Keratinocyte (primary cell): ENCODE results near the gene CLDN14. TPM values are rescaled to one million over a fixed set of nuclear protein-coding genes. Genes with fewer than 3 reads are reported as not detected.

Experiments
- DNase-seq: peaks from one replicate; pipeline ENCODE4 v3.0.0-alpha.2; 2011; ENCODE audit warnings: low read depth, missing footprints, low spot score
- FAIRE-seq: peaks from 2 replicates; lab custom pipeline; 2011; peaks lifted over from hg19 to GRCh38; lab: Jason Lieb, UNC
- H2AFZ ChIP-seq: 2 replicates; pipeline ENCODE4 v1.6.0; 2012; ENCODE audit warnings: low read length, control low read depth, inconsistent platforms; ENCODE audit not compliant: control insufficient read depth
- H3K27ac ChIP-seq: 2 replicates; pipeline ENCODE4 v1.5.1; 2011; ENCODE audit warnings: low read length; ENCODE audit not compliant: control insufficient read depth, insufficient read depth
- H3K27me3 ChIP-seq: 3 replicates; pipeline ENCODE4 v1.6.0; 2011; ENCODE audit warnings: low read length; ENCODE audit not compliant: control insufficient read depth, insufficient read depth; ENCODE audit errors: extremely low read depth
- H3K36me3 ChIP-seq, 2 experiments: 2 replicates in 1 of 2; 3 replicates in 1 of 2; pipeline ENCODE4 v1.5.1; 2011; ENCODE audit warnings: low read length in 2 of 2, mild to moderate bottlenecking in 1 of 2; ENCODE audit not compliant: control insufficient read depth in 2 of 2, insufficient read depth in 2 of 2; ENCODE audit errors: extremely low read depth in 1 of 2
- H3K4me1 ChIP-seq: 3 replicates; pipeline ENCODE4 v1.5.1; 2011; ENCODE audit warnings: low read length; ENCODE audit not compliant: control insufficient read depth, insufficient read depth; ENCODE audit errors: extremely low read depth
- H3K4me2 ChIP-seq: 3 replicates; pipeline ENCODE4 v1.6.0; 2011; ENCODE audit warnings: low read depth, low read length; ENCODE audit not compliant: control insufficient read depth, insufficient read depth; ENCODE audit errors: extremely low read depth
- H3K4me3 ChIP-seq, 3 experiments: fragments of 200-600 bp in 1 of 3; sonication (generic) in 1 of 3; 2 replicates in 2 of 3; 3 replicates in 1 of 3; pipeline ENCODE4 v1.5.1; 2011 to 2016; ENCODE audit warnings: low read length in 3 of 3, mild to moderate bottlenecking in 3 of 3, control low read depth in 2 of 3, inconsistent platforms in 1 of 3, low read depth in 1 of 3, mixed read lengths in 1 of 3, mixed run types in 1 of 3, moderate library complexity in 1 of 3; ENCODE audit not compliant: control insufficient read depth in 2 of 3, insufficient read depth in 2 of 3; ENCODE audit errors: extremely low read depth in 1 of 3
- H3K79me2 ChIP-seq: 2 replicates; pipeline ENCODE4 v1.6.0; 2012; ENCODE audit warnings: low read length; ENCODE audit not compliant: control insufficient read depth, insufficient read depth
- H3K9ac ChIP-seq: 3 replicates; pipeline ENCODE4 v1.6.0; 2011; ENCODE audit warnings: low read length; ENCODE audit not compliant: control insufficient read depth, insufficient read depth; ENCODE audit errors: extremely low read depth
- H3K9me1 ChIP-seq: 3 replicates; pipeline ENCODE4 v1.6.0; 2011; ENCODE audit warnings: low read length; ENCODE audit not compliant: control insufficient read depth, insufficient read depth; ENCODE audit errors: extremely low read depth
- H3K9me3 ChIP-seq: 2 replicates; pipeline ENCODE4 v1.5.1; 2012; ENCODE audit warnings: low read depth, low read length; ENCODE audit not compliant: control insufficient read depth
- H4K20me1 ChIP-seq: 3 replicates; pipeline ENCODE4 v1.6.0; 2011; ENCODE audit warnings: low read length; ENCODE audit not compliant: control insufficient read depth, insufficient read depth; ENCODE audit errors: extremely low read depth
- EZH2 ChIP-seq: IDR thresholded peaks from one replicate; pipeline ENCODE4 v1.6.1; 2012; ENCODE audit warnings: inconsistent platforms, mild to moderate bottlenecking, low read length, moderate library complexity
- dilution Hi-C: fragments of 300-500 bp; cut with MboI; formaldehyde crosslinking; loops from one replicate; pipeline ENCODE4 v1.7.0; 2020; ENCODE audit warnings: low sequenced_read_pairs; ENCODE audit not compliant: extremely low pct_ligation_motif_present
- polyA plus RNA-seq, 5 experiments: library from polyadenylated mRNA; depleted of rRNA in 3 of 5; stranded (reverse) in 3 of 5; stranded (forward) in 1 of 5; unstranded in 1 of 5; fragments of >200 nt; gene quantifications; 1 replicate in 1 of 5; 2 replicates in 3 of 5; 3 replicates in 1 of 5; pipeline versions ENCODE4 v1.2.1 to v1.2.3, GENCODE V29; 2011 to 2012; ENCODE audit warnings: missing spikeins in 2 of 5, low read depth in 1 of 5, low replicate concordance in 1 of 5
- TF ChIP-seq, protein P1 (sequence below), 3 experiments: IDR thresholded peaks in 1 of 3; conservative IDR thresholded peaks in 1 of 3; optimal IDR thresholded peaks in 1 of 3; 2 replicates in 2 of 3; 3 replicates in 1 of 3; pipeline versions ENCODE3 to v1.5.1; 2011; ENCODE audit warnings: low read length in 3 of 3, mild to moderate bottlenecking in 3 of 3, moderate library complexity in 2 of 3, control low read depth in 1 of 3, inconsistent platforms in 1 of 3; ENCODE audit not compliant: insufficient read depth in 2 of 3; ENCODE audit errors: extremely low read depth in 1 of 3

Gene CLDN14
- polyA plus RNA-seq, 1 donor (not counting 4 experiments of a cell fraction or from before 2014, with no cell fraction given): not detected

DNA sequence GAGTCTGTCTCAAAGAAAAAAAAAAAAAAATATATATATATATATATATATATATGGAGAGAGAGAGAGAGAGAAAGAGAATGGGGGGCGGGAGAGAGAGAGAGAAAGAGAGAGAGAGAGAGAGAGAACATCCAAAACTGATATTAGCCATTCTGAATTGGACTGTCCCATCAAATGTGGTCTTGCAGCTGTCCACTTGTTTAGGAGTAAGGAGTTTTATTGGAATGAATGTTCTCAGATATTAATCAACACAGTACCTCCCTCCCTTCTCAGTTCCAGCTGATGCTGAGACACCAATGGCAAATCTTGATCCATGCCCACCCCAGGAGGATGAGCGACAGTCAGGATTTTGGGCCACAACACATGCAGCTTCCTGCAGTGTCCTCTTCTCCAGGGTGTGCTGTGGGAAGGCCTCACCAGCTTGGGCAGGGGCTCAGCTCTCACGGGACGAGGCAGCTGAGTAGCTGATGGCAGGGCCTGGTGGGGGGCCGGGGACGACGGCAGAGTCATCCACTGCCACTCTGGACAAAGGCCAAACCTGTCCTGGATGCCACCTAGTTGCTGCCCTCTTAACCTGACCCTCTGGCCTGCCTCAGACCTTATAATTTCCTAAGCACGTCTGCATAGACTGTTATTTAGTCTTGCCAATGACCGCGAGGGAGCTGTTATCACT is 9.3 kb upstream of the CLDN14 start:
- DNase-seq: no peak
- H3K79me2 ChIP-seq: no peaks in the 10 kb centered on the region

DNA sequence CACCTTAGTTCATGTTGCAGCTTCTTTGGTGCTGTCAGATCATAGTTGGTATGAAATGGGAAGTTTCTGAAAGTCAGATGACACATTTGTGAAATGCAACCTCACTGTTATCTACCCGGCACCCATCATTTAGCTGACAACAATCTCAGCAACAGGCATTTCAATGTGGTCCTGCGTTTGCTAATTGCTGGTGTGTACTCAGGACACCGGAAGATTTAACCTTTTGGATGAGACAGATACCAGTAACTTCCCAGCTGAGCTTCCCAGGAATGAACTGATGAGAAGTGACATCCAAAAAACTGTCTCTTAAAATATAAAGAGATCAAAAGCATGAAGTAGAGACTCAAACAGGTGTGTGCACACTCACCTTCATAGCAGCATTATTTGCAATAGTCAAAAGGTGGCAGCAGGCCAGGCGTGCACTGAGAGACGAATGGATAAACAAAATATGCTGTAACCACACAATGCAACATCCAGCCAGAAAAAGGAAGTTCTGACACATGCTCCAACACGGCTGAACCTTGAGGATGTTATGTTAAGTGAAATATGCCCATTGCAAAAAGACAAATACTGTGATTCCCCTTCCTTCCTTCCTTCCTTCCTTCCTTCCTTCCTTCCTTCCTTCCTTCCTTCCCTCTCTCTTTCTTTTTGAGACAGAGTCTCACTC is 7.9 kb upstream of the CLDN14 start:
- Histone ChIP-seq H3K9ac (no peak overlapping the region), H3K36me3 (no peaks in the 10 kb centered on the region), H3K4me3 (no peak overlapping the region), H3K27ac (no peak overlapping the region), H3K27me3 (no peaks in the 10 kb centered on the region), H3K4me2 (no peak overlapping the region), H2AFZ (no peak overlapping the region), H3K4me1 (peaks cover 4% of the 10 kb centered on the region), H3K79me2 (no peaks in the 10 kb centered on the region), H3K9me3 (no peaks in the 10 kb centered on the region), H3K9me1 (no peaks in the 10 kb centered on the region), H4K20me1 (no peaks in the 10 kb centered on the region)
- peak; percentile 80 for FAIRE-seq
- no peak for TF ChIP-seq EZH2
- TF ChIP-seq, protein P1, sequence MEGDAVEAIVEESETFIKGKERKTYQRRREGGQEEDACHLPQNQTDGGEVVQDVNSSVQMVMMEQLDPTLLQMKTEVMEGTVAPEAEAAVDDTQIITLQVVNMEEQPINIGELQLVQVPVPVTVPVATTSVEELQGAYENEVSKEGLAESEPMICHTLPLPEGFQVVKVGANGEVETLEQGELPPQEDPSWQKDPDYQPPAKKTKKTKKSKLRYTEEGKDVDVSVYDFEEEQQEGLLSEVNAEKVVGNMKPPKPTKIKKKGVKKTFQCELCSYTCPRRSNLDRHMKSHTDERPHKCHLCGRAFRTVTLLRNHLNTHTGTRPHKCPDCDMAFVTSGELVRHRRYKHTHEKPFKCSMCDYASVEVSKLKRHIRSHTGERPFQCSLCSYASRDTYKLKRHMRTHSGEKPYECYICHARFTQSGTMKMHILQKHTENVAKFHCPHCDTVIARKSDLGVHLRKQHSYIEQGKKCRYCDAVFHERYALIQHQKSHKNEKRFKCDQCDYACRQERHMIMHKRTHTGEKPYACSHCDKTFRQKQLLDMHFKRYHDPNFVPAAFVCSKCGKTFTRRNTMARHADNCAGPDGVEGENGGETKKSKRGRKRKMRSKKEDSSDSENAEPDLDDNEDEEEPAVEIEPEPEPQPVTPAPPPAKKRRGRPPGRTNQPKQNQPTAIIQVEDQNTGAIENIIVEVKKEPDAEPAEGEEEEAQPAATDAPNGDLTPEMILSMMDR (optimal IDR thresholded peaks at IDR 0.05 in 1 of 3, IDR thresholded peaks at IDR 0.05 in 1 of 3, conservative IDR thresholded peaks at IDR 0.05 in 1 of 3; ENCODE audit: extremely low read depth in 1 of 3, insufficient read depth in 2 of 3, low read length in 3 of 3): peak in 1 of 3 experiments; percentile 28
- peak; percentile 17 for DNase-seq
- dilution Hi-C loops: no loop called here

More for the DNA sequence above, 9.3 kb upstream of the CLDN14 start:
- dilution Hi-C loops: no loop called here
- FAIRE-seq: no peak
- Histone ChIP-seq H3K36me3 (no peaks in the 10 kb centered on the region), H3K9me1 (no peaks in the 10 kb centered on the region), H3K27ac (no peak overlapping the region), H3K4me1 (peaks cover 4% of the 10 kb centered on the region), H4K20me1 (no peaks in the 10 kb centered on the region), H3K4me2 (no peak overlapping the region), H3K9ac (no peak overlapping the region), H3K9me3 (no peaks in the 10 kb centered on the region), H2AFZ (no peak overlapping the region), H3K4me3 (no peak overlapping the region), H3K27me3 (no peaks in the 10 kb centered on the region)
- TF ChIP-seq, protein P1 (optimal IDR thresholded peaks at IDR 0.05 in 1 of 3, IDR thresholded peaks at IDR 0.05 in 1 of 3, conservative IDR thresholded peaks at IDR 0.05 in 1 of 3; ENCODE audit: extremely low read depth in 1 of 3, insufficient read depth in 2 of 3, low read length in 3 of 3): no peak
- TF ChIP-seq EZH2: no peak
